Measurements from ENCODE around the gene C11orf91.
"Not testable (repeated sequence)": the region's sequence is repeated elsewhere in the genome, so short reads cannot be mapped to it uniquely, and the experiment has no call there.

GRCh38 chr11:33707831-33708230 is 7.2 kb upstream of the C11orf91 start:
- not testable (repeated sequence) for TF ChIP-seq CTCF (conservative IDR thresholded peaks at IDR 0.05; ENCODE audit: low read length); EZH2phosphoT487 (IDR thresholded peaks at IDR 0.05; ENCODE audit: borderline replicate concordance)

All from Loucy (cell line).